NCI-H82 treated with DMSO at 0.1 percent for 48 hours (cell line): ENCODE data around the gene TTLL7.
"Not testable (repeated sequence)": the region's sequence is repeated elsewhere in the genome, so short reads cannot be mapped to it uniquely, and the experiment has no call there.

Experiments
- DNase-seq: peaks from one replicate; lab custom pipeline; 2025; ENCODE audit not compliant: unreplicated experiment; lab: John Stamatoyannopoulos, UW

The TTLL7 gene

DNA sequence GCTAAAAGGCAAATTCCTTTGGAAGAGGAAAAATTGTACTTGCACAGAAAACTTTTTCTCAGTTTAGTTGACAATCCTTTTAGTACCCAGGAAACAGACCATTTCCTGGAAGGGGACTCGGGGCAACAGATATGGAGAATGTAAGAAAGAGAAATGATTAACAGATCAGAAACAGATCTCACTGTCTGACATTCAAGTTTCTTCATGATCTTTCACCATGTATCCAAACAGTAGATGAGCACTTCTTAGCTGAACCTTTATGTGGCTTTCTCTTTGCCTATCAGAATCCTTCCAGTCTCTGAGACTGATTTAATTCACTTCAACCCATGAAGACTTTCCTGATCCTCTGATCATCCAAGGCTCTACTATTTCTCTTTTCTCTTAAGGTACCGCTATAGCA, 2.7 kb downstream of the TTLL7 start:
- DNase-seq: no peak

DNA sequence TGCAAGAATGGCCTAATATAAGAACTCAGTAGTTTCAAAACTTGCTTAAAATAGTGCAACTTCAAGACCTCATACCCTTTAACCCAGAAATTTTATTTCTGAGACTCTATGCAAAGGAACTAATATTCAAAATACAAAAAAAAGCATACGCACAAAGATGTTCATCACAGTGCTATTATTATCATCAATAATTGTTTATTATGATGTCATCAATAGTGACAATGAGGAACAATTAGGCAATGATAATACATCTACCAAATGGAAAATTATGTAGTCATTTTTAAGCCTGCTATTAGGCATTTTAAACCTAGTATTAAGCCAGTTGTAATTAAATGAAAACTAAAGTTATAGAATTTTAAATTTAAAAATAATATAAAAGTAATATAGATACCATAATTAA, 3.3 kb downstream of the TTLL7 start:
- DNase-seq: no peak

DNA sequence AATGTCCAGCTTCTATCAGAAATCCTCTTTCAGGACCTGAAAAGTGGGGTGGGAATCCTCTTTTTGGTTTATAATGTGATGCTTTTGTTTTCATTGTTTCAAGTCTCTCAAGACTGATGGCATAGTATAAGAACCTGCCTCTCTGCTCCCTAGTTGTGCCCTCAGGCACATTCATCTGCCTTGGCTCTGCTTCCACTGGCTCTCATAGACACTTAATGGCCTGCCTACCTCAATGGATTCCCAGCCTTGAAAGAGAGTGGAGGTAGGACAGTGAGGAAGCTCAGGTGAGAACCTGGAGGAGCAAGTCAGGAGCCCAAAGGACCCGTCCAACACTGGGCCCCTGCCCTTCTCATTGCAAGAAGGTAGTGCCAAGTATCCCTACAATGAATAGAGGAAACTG, 4.8 kb downstream of the TTLL7 start:
- DNase-seq: no peak

DNA sequence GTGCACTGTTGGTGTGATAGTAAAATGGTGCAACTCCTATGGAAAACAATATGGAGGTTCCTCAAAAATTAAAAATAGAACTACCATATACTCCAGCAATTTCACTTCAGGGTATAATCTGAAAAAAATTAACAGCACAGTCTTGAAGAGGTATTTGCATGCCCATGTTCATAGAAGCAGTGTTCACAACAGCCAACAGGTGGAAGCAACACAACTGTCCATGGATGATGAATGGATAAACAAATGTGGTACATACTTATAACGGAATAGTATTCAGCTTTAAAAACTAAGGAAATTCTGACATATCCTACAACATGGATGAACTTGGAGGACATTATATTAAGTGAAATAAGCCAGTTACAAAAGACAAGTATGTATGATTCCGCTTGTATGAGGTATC, 8.2 kb downstream of the TTLL7 start:
- no peak for DNase-seq

GRCh38 chr1:83985048-83985447, 13.9 kb downstream of the TTLL7 start:
- no peak for DNase-seq

- not testable (repeated sequence) for DNase-seq
Measured at GRCh38 chr1:83983918-83984317, 15.0 kb downstream of the TTLL7 start.

GRCh38 chr1:83978056-83978455, 20.9 kb downstream of the TTLL7 start:
- DNase-seq: no peak

- DNase-seq: no peak
Measured at GRCh38 chr1:83976920-83977319, 22.0 kb downstream of the TTLL7 start.

DNA sequence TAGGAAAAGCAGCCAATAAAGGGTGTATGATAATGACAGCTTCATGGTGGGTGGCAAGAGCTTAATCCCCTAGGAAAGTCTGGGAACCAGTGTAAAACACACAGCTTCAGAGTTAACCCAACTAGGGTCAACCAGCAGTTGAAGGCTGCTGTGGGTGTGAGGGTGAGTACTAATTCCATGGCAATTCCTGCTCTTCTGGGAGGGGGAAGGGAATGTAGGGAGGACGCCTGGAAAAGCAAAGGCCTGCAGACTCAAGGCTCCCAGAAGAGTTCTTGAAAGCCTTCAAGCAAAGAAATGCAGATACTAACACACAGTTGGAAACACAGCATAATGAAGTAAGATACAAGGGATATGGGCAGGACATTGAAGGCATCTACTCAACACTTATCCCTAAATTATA, 28.1 kb downstream of the TTLL7 start:
- no peak for DNase-seq

GRCh38 chr1:83970114-83970513, 28.8 kb downstream of the TTLL7 start:
- DNase-seq: no peak

GRCh38 chr1:83967336-83967735, 31.6 kb downstream of the TTLL7 start:
- no peak for DNase-seq

- no peak for DNase-seq
Measured at GRCh38 chr1:83964153-83964552, 34.8 kb downstream of the TTLL7 start.

DNA sequence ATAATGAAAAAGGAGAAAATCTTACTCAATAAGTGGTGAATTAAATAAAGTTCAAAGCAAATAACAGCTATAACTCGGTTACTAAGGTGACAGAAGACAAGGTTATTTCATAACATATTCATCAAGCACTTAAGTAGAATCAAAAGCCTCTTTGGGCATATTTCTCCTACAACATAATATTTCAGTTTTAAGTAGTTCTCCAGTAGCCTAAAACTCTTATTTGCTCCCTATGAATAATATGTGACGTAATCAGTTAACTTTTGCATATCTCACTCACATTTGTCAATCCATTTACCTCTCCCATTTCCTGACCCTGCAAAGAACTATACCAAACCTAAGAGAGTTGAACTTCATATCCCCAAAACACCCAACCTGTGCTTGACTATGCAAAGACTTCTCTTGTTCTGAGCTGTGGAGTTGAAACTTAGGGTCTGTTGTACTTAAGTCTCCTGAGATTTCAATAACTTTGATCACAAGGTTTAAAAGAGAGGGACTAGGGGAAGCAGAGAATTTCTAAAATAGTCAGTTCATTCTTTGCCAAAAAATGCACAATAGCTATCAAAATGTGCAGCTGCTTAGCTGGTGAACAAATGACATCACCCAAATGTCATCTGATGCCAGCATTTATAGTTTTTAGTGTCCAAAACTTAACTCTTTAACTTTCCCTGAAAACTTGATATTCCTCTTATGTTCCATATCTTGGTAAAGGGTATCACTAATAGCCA, 37.2 kb downstream of the TTLL7 start:
- no peak for DNase-seq

- no peak for DNase-seq
Measured at GRCh38 chr1:83960669-83961277, 38.2 kb downstream of the TTLL7 start.

DNA sequence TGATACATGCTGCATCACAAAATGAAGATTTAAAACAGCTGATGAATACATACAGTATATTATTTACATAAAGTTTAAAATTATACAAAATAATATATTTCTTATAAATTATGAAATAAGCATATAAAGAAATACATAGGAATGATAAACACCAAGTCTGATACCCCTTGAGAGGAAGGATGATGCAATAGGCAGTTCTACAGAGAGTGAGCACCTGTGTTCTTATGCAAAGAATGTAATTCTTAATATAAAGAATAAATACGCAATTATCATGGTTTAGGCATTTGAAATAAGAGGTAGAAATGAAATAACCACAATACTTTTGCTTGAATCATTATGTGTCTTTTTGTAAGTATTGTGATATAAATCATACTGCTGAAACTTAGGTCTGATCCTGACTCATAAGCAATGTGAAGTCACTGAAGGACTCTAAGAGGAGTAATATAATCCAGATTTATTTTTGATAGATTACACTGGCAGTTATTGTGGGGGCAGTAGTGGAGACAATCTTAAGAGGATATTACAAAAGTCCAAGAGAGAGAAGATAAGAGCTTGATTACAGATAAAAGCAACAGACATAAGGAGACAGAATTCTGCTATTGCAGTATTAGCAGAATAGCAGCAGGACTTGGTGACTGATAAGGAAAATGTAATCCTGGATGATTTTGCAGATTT, 39.0 kb downstream of the TTLL7 start:
- peak; percentile 5 for DNase-seq

GRCh38 chr1:83958704-83959103, 40.2 kb downstream of the TTLL7 start:
- DNase-seq: no peak

- peak; percentile 58 for DNase-seq
Measured at GRCh38 chr1:83954166-83954823, 44.6 kb downstream of the TTLL7 start.

GRCh38 chr1:83950106-83950661, 48.7 kb downstream of the TTLL7 start:
- DNase-seq: no peak

DNA sequence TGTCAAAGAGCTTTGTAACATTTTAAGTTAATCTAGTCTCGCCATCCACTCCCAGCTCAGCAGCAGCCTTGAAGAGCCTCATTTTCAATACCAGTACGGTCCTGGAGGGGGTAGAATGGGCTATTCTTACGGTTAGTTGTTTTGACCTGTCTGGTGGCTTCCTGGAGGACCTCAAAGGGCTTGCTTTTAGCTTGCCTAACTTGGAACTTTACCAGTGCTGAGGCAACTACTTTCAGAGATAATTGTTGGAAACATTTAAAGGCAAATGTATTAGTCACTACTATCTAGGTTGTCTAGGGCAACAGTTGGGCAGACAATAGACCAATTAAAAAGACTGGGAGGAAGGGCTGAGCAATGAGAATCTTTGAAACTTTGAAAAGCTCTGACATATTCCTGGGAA, 56.0 kb downstream of the TTLL7 start:
- no peak for DNase-seq

DNA sequence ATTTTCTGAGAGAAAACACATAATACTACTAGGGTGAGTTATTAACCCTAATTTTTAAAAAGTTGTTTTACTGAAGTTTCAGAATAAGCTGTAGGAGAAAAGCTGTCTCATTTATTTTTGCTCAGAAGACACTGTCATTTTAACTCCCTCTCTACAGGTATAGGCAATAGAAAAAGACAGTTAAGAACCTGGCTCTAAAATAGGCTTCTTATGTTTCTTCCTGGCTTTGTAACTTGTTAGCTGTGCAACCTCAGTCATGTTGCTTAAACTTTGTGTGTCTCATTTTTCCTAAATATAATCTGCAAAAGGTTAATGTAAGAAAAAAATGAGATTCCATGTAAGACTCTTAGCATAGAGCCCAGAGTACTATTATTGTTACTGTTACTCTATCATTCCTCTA, 64.4 kb downstream of the TTLL7 start:
- no peak for DNase-seq

DNA sequence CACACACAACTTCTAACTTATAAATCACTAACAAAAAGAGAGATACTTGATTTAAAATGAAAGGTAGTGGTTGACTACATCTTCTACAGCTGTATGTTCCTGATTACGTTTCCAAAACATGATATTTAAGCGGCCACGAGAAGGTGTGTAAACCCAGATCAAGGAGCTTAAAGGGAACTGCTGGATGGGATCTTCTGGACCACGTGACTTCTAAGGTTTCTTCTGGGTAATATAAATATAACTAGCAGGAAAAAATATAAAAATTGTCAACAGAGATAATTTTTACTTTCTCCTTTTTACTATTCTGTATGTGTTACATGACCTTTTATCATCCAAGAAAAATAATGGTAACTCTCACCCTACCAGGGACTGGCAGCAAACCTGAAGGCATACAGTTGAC, 66.2 kb downstream of the TTLL7 start:
- no peak for DNase-seq

GRCh38 chr1:83932281-83932680, 66.7 kb downstream of the TTLL7 start:
- DNase-seq: no peak
